ENCODE measurements around the gene ISM1.

The ISM1 gene

GRCh38 chr20:13286607-13287006 lies 65.5 kb downstream of the ISM1 start:
- no peak for TF ChIP-seq REST (IDR thresholded peaks at IDR 0.05; ENCODE audit: insufficient replicate concordance, low read depth)
- no peak for TF ChIP-seq POLR2AphosphoS5 (IDR thresholded peaks at IDR 0.05; ENCODE audit: low read depth)
- no peak for TF ChIP-seq SPI1 (IDR thresholded peaks at IDR 0.05; ENCODE audit: borderline replicate concordance, low read depth)
- Histone ChIP-seq H3K4me3 (replicated peaks; ENCODE audit: insufficient read depth, low read length) (no peak overlapping the region), H3K27ac (replicated peaks) (no peak overlapping the region), H3K27me3 (ENCODE audit: insufficient read depth, poor library complexity, severe bottlenecking) (no peaks in the 10 kb centered on the region)
- DNase-seq (ENCODE audit: low read depth in 1 of 2, low spot score in 1 of 2) = no peak

GRCh38 chr20:13288357-13288756 lies 67.3 kb downstream of the ISM1 start:
- no peak for TF ChIP-seq CTCF (IDR thresholded peaks at IDR 0.05; ENCODE audit: insufficient read depth, low read length)
- no peak for TF ChIP-seq REST (IDR thresholded peaks at IDR 0.05; ENCODE audit: insufficient replicate concordance, low read depth)
- no peak for TF ChIP-seq SPI1 (IDR thresholded peaks at IDR 0.05; ENCODE audit: borderline replicate concordance, low read depth)
- TF ChIP-seq POLR2AphosphoS5 (IDR thresholded peaks at IDR 0.05; ENCODE audit: low read depth) = no peak
- TF ChIP-seq GABPA (IDR thresholded peaks at IDR 0.05; ENCODE audit: low read depth) = no peak
- H3K27me3 ChIP-seq (ENCODE audit: insufficient read depth, poor library complexity, severe bottlenecking) = no peaks in the 10 kb centered on the region
- H3K4me3 ChIP-seq (replicated peaks; ENCODE audit: insufficient read depth, low read length) = no peak overlapping the region
- no peak for DNase-seq (ENCODE audit: low read depth in 1 of 2, low spot score in 1 of 2)
- no peak overlapping the region for H3K27ac ChIP-seq (replicated peaks)

GRCh38 chr20:13289031-13289430 lies 68.0 kb downstream of the ISM1 start:
- no peaks in the 10 kb centered on the region for H3K27me3 ChIP-seq (ENCODE audit: insufficient read depth, poor library complexity, severe bottlenecking)
- TF ChIP-seq SPI1 (IDR thresholded peaks at IDR 0.05; ENCODE audit: borderline replicate concordance, low read depth) (no peak), POLR2AphosphoS5 (IDR thresholded peaks at IDR 0.05; ENCODE audit: low read depth) (no peak), GABPA (IDR thresholded peaks at IDR 0.05; ENCODE audit: low read depth) (no peak), CTCF (IDR thresholded peaks at IDR 0.05; ENCODE audit: insufficient read depth, low read length) (no peak), REST (IDR thresholded peaks at IDR 0.05; ENCODE audit: insufficient replicate concordance, low read depth) (no peak)
- no peak overlapping the region for H3K4me3 ChIP-seq (replicated peaks; ENCODE audit: insufficient read depth, low read length)
- no peak overlapping the region for H3K27ac ChIP-seq (replicated peaks)
- no peak for DNase-seq (ENCODE audit: low read depth in 1 of 2, low spot score in 1 of 2)

- H3K27me3 ChIP-seq (ENCODE audit: insufficient read depth, poor library complexity, severe bottlenecking) = no peaks in the 10 kb centered on the region
- no peak overlapping the region for H3K4me3 ChIP-seq (replicated peaks; ENCODE audit: insufficient read depth, low read length)
- H3K27ac ChIP-seq (replicated peaks) = no peak overlapping the region
- no peak for TF ChIP-seq CTCF (IDR thresholded peaks at IDR 0.05; ENCODE audit: insufficient read depth, low read length)
- DNase-seq (ENCODE audit: low read depth in 1 of 2, low spot score in 1 of 2) = no peak
These were observed 69.7 kb downstream of the ISM1 start for GRCh38 chr20:13290724-13291123.

All from HL-60 (cell line).